GM10248 (cell line): ENCODE measurements around the gene COL3A1.

Experiments
- CTCF ChIA-PET: fragments of 300-600 bp; sonication (Branson Sonifier 250); formaldehyde crosslinking; extraction: SDS; loops from one replicate; lab custom pipeline; 2021; ENCODE audit warnings: antibody characterized with exemption; lab: Yijun Ruan, JAX
- POLR2A ChIA-PET: fragments of 350-650 bp; sonication (Branson Sonifier 250); formaldehyde crosslinking; extraction: SDS; loops from one replicate; lab custom pipeline; 2020; ENCODE audit warnings: antibody characterized with exemption; lab: Yijun Ruan, JAX
- DNase-seq: peaks from one replicate; pipeline ENCODE4 v3.0.0; 2012; ENCODE audit errors: extremely low spot score
- TF ChIP-seq, protein P1 (sequence below): IDR thresholded peaks from 2 replicates; pipeline ENCODE4 v1.5.1; 2012; ENCODE audit warnings: mild to moderate bottlenecking, low read depth; ENCODE audit errors: extremely low read depth, missing control alignments, control extremely low read depth

Gene COL3A1

DNA sequence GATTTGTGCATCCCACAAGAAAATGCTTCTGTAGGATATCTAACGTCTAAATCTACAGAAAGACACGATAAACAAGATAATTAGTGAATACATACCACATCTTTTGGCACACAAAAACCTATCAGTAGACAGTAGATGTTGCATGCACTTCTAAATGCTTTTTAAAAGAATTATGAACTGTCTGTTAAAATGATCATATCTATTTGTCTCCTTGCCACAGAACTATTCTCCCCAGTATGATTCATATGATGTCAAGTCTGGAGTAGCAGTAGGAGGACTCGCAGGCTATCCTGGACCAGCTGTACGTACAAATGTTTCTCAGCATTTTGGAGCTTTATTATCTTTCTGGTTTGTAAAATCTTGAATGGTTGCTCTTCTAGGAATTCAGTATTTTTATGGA, 12.7 kb downstream of the COL3A1 start:
- ChIA-PET POLR2A (no interaction called here), CTCF (interaction anchor here (1.0 to 1.3 kb wide), 2 partner anchors 9 to 20 kb away, joined by 4 to 5 read pairs; no protein-coding TSS in a partner anchor)
- no peak for DNase-seq
- TF ChIP-seq, protein P1, sequence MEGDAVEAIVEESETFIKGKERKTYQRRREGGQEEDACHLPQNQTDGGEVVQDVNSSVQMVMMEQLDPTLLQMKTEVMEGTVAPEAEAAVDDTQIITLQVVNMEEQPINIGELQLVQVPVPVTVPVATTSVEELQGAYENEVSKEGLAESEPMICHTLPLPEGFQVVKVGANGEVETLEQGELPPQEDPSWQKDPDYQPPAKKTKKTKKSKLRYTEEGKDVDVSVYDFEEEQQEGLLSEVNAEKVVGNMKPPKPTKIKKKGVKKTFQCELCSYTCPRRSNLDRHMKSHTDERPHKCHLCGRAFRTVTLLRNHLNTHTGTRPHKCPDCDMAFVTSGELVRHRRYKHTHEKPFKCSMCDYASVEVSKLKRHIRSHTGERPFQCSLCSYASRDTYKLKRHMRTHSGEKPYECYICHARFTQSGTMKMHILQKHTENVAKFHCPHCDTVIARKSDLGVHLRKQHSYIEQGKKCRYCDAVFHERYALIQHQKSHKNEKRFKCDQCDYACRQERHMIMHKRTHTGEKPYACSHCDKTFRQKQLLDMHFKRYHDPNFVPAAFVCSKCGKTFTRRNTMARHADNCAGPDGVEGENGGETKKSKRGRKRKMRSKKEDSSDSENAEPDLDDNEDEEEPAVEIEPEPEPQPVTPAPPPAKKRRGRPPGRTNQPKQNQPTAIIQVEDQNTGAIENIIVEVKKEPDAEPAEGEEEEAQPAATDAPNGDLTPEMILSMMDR, result no peak

DNA sequence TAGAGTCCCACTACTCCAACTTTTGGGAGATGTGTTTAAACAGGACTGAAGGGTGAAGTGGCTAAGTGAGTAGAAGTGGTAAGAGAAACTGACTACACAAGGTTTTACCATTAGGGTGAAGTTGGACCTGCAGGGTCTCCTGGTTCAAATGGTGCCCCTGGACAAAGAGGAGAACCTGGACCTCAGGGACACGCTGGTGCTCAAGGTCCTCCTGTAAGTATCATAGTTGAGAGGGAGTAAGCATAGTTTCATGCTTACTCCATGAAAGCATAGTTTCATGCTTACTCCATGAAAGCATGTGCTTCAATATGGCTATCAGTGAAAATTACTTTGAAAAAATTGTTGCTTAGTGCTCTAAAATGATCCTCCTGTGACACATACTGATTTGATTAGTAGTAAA, 19.1 kb downstream of the COL3A1 start:
- ChIA-PET CTCF (no interaction called here), POLR2A (no interaction called here)
- TF ChIP-seq, protein P1, result no peak
- DNase-seq, result no peak

DNA sequence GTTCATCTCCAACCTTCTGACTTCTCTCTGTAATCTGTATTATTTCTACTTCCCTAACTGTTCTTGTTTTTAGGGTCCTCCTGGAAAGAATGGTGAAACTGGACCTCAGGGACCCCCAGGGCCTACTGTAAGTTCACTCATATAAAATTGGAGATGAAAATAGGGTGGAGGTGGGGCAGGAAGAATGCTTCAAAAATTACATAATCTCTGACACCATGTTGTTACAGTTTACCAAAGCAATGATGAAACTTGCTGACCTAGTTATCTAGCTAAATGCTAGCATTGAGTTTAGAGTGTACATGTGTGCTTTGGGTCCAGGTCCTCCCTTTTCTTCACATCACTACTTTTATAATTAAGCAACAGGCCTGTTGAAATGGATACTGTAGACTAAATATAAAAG, 23.1 kb downstream of the COL3A1 start:
- ChIA-PET POLR2A (no interaction called here), CTCF (interaction anchor here (0.9 to 1.3 kb wide), 2 partner anchors 12 to 16 kb away, joined by 3 read pairs; no protein-coding TSS in a partner anchor)
- no peak for DNase-seq
- TF ChIP-seq, protein P1, result no peak

DNA sequence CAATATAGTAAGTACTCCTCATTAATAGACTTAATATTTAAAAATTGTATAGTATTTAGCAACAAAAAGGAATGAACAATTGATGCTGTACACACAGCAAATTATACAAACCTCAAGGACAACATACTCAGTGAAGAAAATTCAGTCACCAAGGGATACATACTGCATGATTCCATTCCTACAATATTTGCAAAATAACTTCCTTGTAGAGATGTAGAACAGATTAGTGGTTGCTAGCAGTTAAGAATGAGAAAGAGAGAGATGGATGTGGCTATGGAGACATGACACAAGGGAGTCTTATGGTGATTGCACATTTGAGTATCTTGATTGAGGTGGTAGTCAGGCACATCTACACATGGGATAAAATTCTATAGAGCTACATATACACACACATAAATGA, 26.0 kb downstream of the COL3A1 start:
- no peak for DNase-seq
- ChIA-PET POLR2A (no interaction called here), CTCF (no interaction called here)
- TF ChIP-seq, protein P1, result no peak

DNA sequence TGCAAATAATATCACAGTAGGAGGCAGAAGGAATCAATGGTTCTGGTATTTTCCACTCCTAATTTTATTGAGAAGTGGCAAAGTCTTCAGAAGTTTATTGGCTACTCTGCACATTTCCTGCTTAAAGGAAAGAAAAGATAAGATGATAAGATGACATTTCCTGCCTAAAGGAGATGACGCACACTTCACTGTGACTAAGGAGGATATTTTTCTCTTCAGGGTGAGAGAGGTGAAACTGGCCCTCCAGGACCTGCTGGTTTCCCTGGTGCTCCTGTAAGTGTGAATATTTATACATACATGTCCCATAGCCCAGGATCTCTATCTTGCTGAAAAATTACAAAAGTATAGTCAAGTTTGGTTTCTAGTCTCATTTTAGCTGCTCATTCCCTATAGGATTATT, 27.9 kb downstream of the COL3A1 start:
- POLR2A ChIA-PET, result no interaction called here
- no peak for DNase-seq
- TF ChIP-seq, protein P1, result no peak
- CTCF ChIA-PET, result interaction anchor here (1.3 kb wide), 1 partner anchor 13 kb away, joined by 3 read pairs; no protein-coding TSS in a partner anchor

DNA sequence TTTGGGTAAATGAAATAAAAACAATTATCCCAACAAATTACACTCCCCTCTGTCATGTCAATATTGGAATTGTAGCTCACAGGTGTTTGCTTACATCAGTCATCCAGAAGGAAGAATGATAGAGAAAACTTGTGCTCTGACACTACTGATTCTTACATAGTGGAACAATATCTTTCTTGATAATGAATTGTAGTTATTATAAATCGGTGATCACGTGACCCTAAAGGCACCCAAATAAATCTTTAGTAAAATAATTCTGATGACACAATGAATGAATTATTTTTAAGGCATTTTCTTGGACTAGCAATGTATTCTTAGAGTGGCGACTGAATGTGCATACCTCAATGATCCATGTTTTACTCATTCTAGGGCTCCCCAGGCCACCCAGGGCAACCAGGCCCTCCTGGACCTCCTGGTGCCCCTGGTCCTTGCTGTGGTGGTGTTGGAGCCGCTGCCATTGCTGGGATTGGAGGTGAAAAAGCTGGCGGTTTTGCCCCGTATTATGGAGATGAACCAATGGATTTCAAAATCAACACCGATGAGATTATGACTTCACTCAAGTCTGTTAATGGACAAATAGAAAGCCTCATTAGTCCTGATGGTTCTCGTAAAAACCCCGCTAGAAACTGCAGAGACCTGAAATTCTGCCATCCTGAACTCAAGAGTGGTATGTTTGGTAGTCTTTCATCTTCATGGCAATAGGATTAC, 34.5 kb downstream of the COL3A1 start:
- CTCF ChIA-PET, result interaction anchor here (1.3 kb wide), 1 partner anchor 12 kb away, joined by 3 read pairs; no protein-coding TSS in a partner anchor
- POLR2A ChIA-PET, result no interaction called here
- TF ChIP-seq, protein P1, result no peak
- no peak for DNase-seq
